ENCODE data around the gene NUP35.

NUP35 gene, protein sequence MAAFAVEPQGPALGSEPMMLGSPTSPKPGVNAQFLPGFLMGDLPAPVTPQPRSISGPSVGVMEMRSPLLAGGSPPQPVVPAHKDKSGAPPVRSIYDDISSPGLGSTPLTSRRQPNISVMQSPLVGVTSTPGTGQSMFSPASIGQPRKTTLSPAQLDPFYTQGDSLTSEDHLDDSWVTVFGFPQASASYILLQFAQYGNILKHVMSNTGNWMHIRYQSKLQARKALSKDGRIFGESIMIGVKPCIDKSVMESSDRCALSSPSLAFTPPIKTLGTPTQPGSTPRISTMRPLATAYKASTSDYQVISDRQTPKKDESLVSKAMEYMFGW

GRCh38 chr2:183124222-183124956, at the start of gene NUP35:
TSS of gene NUP35 (plus strand) at chr2:183124443. CDS start at chr2:183124458, 15 bp downstream.
- DNase-seq = peak; percentile 81 to 98

DNA sequence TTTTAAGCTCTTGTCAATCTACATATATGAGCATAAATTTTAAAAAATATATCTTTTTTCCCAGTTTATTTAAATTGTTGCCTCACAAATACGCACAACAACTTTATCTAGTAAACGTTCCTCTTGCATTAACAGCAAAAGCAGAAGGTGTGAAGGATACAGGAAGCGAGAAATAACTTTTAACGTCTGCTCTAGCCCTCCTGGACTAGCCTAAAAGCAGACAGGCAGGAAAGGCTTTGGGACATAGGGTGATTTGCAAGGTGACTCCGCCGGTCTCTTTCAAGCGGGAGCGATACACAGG, 46.1 kb upstream of the NUP35 start:
- peak in 1 of 2 donors; percentile 1 for DNase-seq

GRCh38 chr2:183078464-183079138, 45.6 kb upstream of the NUP35 start, which contains the start of gene DUSP19:
TSS of gene DUSP19 (plus strand) at chr2:183078747. CDS start at chr2:183078934, 187 bp downstream.
- peak; percentile 76 to 99 for DNase-seq

- peak; percentile 5 to 26 for DNase-seq
Measured at GRCh38 chr2:183079139-183079775, 45.0 kb upstream of the NUP35 start.

- DNase-seq = peak; percentile 63 to 80
Measured at GRCh38 chr2:183081911-183082310, 42.3 kb upstream of the NUP35 start.

DNA sequence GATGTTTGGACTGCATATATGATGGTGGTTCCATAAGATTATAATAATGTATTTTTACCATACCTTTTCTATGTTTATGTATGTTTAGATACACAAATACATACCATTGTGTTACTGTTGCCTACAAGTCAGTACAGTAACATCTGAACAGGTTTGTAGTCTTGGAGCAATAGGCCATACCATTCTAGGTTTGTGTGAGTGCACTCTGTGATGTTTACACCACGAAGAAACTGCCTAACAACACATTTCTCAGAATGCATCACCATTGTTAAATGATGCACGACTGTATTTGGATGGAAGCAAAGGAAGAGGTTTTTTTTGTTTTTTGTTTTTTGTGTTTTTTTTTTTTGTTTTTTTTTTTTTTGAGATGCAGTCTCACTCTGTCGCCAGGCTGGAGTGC, 36.2 kb upstream of the NUP35 start:
- DNase-seq = no peak

DNA sequence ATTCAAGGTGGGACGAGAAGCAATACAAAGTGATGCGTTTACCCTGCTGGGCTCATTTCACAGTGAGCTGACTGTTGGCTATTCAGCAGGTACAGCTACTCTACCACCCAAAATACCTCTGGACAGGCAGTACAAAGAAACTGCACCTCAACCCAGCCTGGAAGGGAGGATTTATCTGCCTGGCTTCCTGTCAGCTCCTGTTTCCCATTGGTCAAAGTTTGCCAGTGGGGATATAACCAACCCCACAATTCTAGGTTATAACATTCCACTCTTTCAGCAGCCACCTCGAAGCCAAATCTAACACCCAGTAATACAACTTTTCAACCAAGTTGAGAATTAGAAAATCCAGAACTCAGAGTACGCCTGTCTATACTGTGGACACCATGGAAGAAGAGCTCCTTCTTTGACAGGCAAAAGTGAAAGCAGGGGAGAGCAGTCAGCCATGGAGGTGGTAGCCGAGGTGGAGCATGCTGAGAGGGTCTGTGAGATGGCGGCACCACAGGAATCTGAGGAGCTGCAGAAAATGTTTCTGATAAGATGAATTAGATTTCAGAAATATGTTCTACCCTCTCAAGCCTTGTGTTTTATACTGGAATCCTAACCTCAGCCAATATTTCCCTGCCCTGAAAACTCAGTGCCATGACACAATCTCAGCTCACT, 34.9 kb upstream of the NUP35 start:
- DNase-seq = no peak

DNA sequence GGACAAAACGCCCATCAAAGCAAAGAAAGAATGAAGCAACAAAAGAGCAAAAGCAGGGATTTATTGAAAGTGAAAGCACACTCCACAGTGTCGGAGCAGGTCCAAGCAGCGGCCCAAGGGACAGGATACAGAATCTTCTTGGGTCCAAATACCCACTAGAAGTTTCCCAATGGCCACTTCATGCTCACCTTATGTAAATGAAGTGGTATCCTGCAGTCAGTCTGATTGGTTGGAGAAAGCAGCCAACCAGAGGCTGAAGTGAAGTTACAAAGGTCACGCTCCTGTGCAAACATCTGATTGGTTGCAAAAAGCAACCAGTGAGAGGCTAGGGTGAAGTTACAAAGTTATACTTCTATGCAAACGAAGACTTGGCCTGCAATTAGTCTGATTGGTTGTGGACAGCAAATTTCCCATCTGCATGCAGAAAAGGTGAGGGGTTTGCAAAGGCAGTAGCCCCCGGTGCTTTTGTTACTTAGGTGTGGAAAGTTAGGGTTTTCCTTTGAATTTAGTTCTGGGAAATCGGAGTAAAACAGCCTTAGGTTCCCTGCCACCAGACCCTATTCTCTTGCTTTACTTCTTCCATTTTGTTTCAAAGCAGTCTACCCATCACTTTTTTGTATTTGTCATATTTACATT, 32.8 kb upstream of the NUP35 start:
- DNase-seq = no peak

DNA sequence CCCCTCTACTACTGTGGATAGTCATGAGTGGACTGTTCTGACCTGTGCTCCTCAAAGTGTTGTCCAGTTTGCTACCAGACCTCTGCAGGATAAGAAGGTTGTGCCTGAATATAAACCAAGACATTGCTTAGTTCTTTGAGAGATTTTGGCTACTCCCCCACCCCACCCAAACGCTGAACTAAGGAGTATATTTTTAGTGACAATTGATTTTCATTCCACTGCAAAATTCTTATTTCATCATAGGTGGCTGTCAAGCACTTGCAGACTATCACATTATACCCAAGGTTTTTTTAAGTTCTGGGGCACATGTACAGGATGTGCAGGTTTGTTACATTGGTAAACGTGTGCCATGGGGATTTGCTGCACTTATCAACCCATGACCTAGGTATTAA, 32.3 kb upstream of the NUP35 start:
- DNase-seq = no peak

DNA sequence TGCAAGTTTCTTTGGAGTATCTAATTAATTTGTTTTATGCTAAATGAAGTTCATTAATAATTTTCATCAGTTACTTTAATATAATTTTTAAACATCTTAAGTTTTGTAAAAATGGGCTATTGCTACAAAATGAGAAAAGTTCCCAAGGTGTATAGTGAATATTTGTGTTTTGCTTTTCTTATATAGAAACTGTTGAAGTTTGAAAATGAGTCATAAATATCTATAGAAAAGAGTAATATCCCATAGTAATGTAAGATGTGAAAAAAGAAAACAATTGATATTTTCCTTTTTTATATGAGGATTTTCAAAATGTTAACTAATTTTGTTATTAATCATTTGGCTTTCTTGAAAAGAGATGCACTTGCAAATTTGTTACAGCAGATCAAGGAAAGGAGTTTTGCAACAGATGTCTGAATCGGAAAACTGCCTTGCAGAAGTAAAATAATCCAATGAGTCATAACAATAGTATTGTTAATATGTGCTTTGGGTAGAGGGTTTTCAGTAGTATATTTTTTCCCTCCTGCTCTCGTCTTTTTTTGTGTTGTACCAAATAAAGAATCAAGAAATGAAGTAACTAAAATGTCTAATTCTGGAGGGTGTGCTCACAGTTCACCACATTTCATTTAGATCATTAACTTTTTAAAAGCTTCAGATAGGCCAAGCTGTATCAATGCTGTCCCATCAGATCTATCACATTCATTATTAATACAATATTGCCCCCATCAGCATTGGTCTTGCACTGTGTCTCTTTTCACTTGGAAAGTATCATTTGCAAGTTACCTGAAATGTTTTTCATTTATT, 30.2 kb upstream of the NUP35 start:
- no peak for DNase-seq

DNA sequence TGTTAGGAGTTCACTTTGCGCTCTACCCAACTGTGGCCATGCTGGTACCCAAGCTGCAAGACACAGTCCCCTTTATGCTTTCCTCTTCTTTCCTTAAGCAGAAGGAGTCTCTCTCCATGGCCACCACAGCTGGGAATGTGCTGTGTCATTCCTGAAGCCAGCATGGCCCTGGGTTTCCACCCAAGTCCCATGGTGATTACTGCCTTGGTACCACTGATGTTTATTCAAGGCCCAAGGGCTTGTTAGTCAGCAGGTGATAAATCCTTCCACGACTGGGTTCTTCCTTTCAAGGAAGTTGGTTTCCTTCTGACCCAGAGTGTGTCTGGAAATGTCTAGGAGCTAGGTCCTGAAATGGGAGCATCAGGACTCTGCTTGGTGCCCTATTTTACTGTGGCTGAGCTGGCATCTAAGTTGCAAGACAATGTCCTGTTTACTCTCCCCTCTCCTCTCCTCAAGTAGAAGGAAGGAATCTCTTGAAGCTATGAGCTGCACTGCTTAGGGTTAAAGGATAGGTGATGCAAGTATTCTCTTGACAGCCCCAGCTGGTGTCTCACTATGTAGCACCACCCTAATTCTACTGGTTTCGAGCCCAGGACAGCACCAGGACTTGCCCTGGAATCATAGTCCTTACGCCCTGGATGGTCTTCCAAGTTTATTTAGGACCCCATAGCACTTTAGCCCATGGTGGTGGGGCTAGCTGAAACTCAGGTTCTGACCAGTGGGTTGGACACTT, 18.7 kb upstream of the NUP35 start:
- no peak for DNase-seq

- no peak for DNase-seq
Measured at GRCh38 chr2:183112577-183112976, 11.7 kb upstream of the NUP35 start.

DNA sequence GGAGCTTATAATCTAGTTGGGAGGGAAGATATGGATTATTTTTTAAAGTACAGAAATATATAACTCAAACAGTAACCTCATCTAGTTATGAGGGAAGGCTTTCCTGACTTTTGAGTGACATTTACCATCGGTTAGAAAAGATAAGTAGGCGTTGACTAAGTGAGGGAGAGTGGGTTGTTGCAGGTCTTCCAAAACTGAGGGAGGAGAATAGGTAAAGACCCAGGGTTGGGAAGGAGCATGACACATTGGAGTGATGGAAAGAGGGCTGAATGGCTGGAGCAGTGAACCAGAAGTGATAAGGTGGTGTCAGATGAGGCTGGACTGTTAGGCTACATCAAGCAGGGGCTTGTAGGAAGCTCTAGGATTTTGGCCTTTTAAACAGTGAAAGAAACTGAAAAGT, 10.6 kb upstream of the NUP35 start:
- DNase-seq = no peak

DNA sequence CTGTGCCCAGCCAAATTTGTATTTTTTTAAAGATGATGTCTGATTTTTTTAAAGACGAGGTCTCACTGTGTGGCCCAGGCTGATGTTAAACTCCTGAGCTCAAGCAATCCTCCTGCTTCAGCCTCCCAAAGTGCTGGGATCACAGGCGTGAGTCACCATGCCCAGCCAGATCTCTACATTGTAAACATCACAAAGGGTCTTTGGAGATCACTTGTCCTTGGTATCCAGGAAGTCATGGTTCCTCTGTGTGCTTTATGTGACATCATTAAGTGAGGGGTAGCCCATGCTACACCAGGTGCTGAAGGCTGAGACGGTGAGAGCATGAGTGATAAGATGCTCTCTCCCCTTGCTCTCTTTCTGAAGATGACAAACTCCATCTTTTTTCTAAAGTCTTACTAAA, 7.0 kb upstream of the NUP35 start:
- DNase-seq = no peak

GRCh38 chr2:183123117-183123958, 905 bp upstream of the NUP35 start:
- no peak for DNase-seq

- no peak for DNase-seq
Measured at GRCh38 chr2:183123959-183124221, 353 bp upstream of the NUP35 start.

GRCh38 chr2:183124957-183125255, 663 bp downstream of the NUP35 start:
- peak in 1 of 2 donors; percentile 10 for DNase-seq

DNA sequence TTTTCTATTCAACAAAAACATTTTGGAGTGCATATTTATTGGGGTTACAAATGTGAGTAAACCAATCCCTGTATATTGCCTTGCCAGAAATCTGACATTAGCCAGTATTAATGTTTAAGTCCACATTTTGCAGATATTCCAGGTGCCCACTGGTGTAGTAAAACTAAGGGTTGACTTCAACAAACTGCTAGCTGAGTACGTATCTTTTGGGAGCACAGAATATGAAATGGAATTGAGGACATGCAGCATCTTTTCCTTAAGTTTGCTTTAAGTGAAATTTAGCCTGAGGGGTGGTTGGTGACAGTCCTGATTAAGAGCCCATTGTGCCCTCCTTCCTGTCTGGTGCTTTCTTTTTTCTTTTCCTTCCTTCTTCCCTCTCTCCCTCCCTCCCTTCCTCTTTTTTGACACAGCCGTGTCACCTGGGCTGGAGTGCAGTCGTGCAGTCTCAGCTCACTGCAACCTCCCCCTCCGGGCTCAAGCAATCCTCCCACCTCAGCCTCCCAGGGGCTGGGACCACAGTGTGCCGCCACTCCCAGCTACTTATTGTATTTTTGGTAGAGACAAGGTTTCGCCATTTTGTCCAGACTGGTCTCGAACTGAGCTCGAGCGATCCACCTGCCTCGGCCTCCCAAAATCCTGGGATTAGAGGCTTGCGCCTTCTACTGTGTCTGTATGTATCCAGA, 1.6 kb downstream of the NUP35 start:
- DNase-seq = no peak

DNA sequence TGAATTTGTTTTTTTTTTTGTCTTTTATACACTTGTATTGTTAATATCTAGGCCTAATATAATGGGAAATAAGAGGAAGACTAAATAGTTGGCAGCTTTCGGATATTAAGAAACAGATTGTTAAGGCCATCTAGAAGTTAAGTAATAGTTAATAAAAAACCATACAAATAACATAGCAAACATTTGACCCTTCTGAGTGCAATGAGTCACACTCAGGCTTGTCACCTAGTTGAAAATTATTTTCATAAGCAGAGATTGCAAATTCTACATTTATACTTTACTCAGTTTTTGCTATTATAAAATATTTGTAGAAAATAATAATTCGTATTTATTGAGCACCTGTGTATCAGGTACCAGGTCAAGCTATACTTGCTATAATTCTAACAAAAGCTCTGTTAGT, 2.4 kb downstream of the NUP35 start:
- no peak for DNase-seq

DNA sequence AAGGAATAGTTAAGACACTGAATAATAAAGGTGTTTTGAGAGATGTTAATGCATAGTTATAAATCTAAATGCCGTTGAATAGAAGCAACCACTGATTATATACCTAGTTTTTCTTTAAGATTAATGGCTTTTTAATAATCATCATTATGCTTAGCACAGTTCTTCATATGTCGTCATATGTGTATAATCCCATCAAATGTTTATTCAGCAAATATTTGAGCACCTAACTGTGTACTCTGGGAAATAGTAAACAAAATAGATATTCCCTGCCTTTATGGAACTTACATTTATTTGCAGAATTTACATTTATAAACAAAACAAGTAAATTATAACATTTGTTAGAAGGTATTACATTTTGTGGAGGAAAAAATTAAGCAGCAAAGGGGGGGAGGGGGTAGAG, 9.8 kb downstream of the NUP35 start:
- DNase-seq = no peak

All from inflammatory macrophage treated with lipopolysaccharide for 1 hour (primary cell).